GM06990 (cell line): ENCODE results near the gene PPP3CA.

Experiments
- DNase-seq: peaks from one replicate; pipeline ENCODE4 v3.0.0-alpha.2; 2011; ENCODE audit not compliant: insufficient read length; ENCODE audit errors: extremely low read depth
- H3K27me3 ChIP-seq: replicated peaks from 2 replicates; pipeline ENCODE4 v1.6.0; 2011; ENCODE audit warnings: low read length; ENCODE audit not compliant: control insufficient read depth, insufficient read depth
- H3K36me3 ChIP-seq: 2 replicates; pipeline ENCODE4 v1.5.1; 2011; ENCODE audit warnings: low read length; ENCODE audit not compliant: control insufficient read depth, insufficient read depth
- H3K4me3 ChIP-seq: replicated peaks from 2 replicates; pipeline ENCODE4 v1.5.1; 2011; ENCODE audit warnings: low read depth, mild to moderate bottlenecking, control low read depth, low read length
- CTCF ChIP-seq: IDR thresholded peaks from 2 replicates; pipeline ENCODE4 v1.5.1; 2011; ENCODE audit warnings: low read length, control low read depth, mild to moderate bottlenecking, inconsistent platforms; ENCODE audit not compliant: insufficient read depth, poor library complexity, severe bottlenecking

PPP3CA gene

GRCh38 chr4:101027721-101028120 lies 319.6 kb downstream of the PPP3CA start:
- no peak for DNase-seq
- H3K36me3 ChIP-seq, result no peaks in the 10 kb centered on the region
- no peak for TF ChIP-seq CTCF
- no peaks in the 10 kb centered on the region for H3K27me3 ChIP-seq
- H3K4me3 ChIP-seq, result no peak overlapping the region

- Histone ChIP-seq H3K4me3 (no peak overlapping the region), H3K27me3 (no peaks in the 10 kb centered on the region), H3K36me3 (no peaks in the 10 kb centered on the region)
- no peak for TF ChIP-seq CTCF
- no peak for DNase-seq
Measured at GRCh38 chr4:101025755-101026154, 321.6 kb downstream of the PPP3CA start.

GRCh38 chr4:101022151-101023024 lies 324.9 kb downstream of the PPP3CA start:
- Histone ChIP-seq H3K4me3 (no peak overlapping the region), H3K36me3 (no peaks in the 10 kb centered on the region), H3K27me3 (no peaks in the 10 kb centered on the region)
- TF ChIP-seq CTCF, result no peak
- no peak for DNase-seq

GRCh38 chr4:101020956-101021355 lies 326.4 kb downstream of the PPP3CA start:
- TF ChIP-seq CTCF, result no peak
- no peak overlapping the region for H3K4me3 ChIP-seq
- DNase-seq, result peak; percentile 42
- H3K36me3 ChIP-seq, result no peaks in the 10 kb centered on the region
- no peaks in the 10 kb centered on the region for H3K27me3 ChIP-seq

GRCh38 chr4:101019941-101020401 lies 327.4 kb downstream of the PPP3CA start:
- Histone ChIP-seq H3K36me3 (no peaks in the 10 kb centered on the region), H3K27me3 (no peaks in the 10 kb centered on the region), H3K4me3 (no peak overlapping the region)
- no peak for TF ChIP-seq CTCF
- DNase-seq, result peak; percentile 38
